ENCODE data around the gene FXYD3.
"Not testable (repeated sequence)": the region's sequence is repeated elsewhere in the genome, so short reads cannot be mapped to it uniquely, and the experiment has no call there.

The FXYD3 gene

DNA sequence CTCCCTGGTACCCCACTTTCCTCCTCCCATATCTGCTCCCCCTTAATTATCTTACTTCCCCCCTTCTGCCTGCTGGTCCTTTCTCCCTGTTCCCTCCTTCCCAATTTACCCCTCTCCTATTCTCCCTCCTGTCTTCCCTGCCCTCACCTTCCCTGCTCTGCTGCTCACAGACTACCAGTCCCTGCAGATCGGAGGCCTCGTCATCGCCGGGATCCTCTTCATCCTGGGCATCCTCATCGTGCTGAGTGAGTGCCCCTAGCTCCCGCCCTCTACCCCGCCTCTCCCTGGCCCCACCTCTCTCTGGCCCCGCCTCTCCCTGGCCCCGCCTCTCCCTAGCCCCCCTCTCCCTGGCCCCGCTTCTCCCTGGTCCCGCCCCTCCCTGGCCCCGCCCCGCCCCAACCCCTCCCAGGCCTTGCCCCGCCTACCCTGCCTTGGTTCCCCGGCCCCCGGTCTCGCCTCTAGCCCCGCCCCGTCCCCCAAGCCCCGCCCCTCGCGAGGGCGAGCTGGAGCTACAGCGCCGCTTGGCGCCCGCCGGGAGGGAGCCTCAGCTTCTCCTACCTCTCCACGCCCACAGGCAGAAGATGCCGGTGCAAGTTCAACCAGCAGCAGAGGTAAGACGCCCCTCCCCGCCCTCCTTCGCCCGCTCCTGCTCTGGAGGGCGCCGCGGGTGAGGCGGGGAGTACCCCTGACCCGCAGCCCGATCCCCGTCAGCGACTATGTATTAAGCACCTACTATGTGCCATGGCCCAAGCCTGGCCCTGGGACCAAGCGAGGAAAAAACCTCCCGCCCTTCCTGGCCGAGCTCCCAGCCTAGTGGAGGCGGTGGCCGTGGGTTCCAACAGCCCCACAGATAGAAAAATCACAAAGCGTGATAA lies 25.6 kb downstream of the FXYD3 start:
- no peak for DNase-seq (ENCODE audit: low read depth, low spot score)

DNA sequence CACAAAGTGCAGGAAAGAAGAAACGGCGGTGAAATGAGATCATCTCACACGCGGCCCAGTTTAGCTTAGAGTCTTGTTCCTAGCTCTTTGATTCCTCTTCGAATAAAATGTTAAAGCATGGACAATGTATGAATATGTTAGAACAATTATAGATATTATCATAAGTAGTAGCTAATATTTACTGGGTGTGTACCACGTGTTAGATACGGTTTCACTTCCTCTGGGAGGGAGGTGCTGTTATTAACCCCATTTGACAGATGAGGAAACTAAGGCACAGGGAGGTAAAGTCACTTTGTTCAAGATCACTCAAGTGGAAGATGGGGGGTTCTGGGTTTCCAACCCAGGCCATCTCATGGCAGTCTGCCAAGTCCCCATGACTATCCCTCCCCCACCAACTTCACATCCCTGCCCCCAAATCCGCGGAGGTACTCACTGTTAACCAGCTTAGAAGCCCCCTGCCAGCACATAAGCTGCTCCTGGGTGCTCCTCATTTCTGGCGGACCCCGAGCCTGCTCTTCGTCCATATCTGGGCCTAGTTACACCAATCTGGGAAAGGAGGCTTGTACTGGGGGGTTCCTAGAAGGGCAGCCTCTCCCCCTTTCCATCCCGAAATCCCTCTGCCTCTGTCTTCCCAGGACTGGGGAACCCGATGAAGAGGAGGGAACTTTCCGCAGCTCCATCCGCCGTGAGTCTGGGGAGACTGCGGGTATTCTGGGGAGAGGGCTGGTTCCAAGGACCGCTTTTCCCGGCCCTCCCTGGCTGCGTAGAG lies 26.4 kb downstream of the FXYD3 start:
- no peak for DNase-seq (ENCODE audit: low read depth, low spot score)

- no peak for DNase-seq (ENCODE audit: low read depth, low spot score)
Observed at GRCh38 chr19:35142606-35143230, 27.1 kb downstream of the FXYD3 start.

- DNase-seq (ENCODE audit: low read depth, low spot score): no peak
Observed at GRCh38 chr19:35143231-35143715, 27.6 kb downstream of the FXYD3 start, which contains the start of gene FXYD7. Gene FXYD7 (plus strand): TSS chr19:35143255. CDS start chr19:35143334, 79 bp downstream.

- DNase-seq (ENCODE audit: low read depth, low spot score): no peak
Observed at GRCh38 chr19:35143818-35144217, 28.2 kb downstream of the FXYD3 start.

GRCh38 chr19:35144259-35144599 lies 28.6 kb downstream of the FXYD3 start:
- no peak for DNase-seq (ENCODE audit: low read depth, low spot score)

DNA sequence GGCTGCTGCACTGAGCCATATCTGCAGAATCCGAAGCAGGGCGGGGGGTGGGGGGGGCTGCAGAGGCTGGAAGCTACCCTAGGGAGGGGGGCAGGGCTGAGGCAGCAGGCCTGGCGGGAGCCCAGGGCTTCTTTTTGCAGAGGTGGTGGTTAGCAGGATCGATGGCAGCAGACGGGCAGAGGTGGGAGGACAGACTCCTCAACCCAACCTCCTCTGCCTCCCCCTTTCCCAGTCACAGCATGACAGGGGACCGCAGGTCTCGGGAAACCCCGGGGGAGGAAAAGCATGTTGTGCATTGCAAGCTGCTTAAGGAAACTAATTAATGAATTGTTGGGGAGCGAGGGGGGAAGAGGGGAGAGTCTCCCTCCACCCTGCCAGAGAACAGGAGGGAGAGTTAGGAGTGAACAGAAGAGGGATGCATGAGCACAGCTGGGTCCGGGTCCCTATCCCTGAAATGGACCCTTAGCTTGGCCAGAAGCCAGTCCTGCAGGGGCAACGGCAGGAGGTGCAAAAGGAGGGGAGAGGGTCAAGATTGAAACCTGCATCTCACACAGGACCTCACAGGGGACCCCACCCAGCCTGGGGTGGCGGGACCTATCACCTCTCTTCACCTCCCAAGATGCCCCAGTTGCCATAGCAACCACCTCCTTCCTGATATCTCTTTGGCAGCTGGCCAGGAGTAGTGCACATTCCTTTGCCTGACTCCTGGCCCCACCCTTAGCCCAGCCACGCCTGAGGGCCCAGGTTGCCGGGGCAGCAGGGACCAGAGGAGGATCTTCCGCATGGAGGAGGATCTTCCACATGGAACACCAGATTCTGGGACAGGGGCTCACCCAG lies 29.2 kb downstream of the FXYD3 start:
- DNase-seq (ENCODE audit: low read depth, low spot score): no peak

DNA sequence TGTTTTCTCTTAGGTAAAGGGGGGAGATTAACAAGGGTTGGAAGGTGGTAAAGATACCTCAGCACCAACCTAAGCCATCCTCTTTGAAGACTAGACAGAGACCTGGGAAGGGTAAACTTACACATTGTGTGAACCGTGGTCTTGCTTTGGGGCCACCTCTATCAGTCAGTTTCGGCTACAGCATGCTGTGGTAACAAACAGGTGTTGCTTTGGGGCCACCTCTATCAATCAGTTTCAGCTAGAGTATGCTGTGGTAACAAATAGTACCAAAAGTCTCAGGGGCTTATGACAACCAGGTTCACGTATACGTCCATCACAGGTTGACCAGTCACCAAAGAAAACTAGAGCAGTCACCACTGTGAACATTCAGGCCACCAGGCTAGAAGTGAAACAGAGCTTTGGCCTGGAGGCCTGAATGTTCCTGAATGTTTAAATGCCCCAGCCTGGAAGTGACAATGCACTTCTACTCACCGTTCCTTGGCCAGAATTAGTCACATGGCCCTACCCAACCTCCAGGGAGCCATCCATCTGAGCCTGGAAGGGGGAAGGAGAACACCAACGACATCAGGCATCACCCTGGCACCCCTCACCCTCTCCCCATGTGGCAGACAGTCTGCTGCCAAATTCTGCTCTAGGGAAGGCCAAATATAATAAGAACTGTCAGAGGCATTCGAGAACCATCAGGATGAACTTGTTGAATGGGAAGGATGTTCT lies 31.3 kb downstream of the FXYD3 start:
- no peak for DNase-seq (ENCODE audit: low read depth, low spot score)

GRCh38 chr19:35149463-35149862 lies 33.8 kb downstream of the FXYD3 start:
- DNase-seq (ENCODE audit: low read depth, low spot score): no peak

DNA sequence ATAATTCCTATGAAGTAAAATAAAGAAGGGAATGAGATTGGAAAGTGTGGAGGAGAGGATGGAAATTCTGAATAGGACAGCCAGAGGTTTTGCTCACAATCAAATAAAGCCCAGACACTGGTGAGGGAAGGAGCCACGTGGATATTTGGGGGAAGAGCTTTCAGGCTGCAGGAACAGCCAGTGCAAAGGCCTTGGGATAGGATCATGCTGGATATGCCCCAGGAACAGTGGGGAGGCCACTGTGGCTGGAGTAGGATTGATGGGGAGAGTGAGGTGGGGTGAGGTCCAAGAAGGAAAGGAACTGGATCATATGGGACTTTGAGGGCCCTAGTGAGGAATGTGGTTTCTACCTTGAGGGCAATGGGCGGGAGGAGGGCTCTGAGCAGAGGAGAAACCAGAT lies 34.8 kb downstream of the FXYD3 start:
- no peak for DNase-seq (ENCODE audit: low read depth, low spot score)

DNA sequence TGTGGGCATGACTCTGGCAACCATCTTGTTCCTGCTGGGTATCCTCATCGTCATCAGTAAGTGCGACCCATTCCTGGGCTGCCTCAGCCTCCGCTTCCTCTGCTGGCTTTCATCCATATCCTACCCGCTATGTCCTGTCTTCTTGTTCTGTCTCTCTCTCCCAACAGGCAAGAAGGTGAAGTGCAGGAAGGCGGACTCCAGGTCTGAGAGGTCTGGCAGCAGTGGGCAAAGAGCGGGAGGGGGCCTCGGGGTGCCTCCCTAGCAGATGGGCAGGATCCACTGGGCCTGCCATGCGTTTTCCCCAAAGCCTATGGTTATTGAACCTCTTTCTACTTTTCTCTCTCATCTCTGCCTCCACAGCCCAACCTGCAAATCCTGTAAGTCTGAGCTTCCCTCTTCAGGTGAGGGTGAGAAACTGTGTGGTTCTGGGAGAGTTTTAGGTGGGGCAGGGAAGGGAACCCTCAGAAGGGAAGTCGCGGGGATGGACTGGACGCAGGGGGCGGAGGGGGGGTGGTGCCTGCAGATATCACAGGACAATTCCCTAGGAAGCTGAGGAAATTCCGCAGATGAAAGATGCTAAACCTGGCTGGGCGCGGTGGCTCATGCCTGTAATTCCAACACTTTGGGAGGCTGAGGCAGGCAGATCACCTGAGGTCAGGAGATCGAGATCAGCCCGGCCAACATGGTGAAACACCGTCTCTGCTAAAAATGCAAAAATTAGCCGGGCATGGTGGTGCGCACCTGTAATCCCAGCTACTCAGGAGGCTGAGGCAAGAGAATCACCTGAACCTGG lies 35.8 kb downstream of the FXYD3 start:
- DNase-seq (ENCODE audit: low read depth, low spot score): no peak

- DNase-seq (ENCODE audit: low read depth, low spot score): not testable (repeated sequence)
Observed at GRCh38 chr19:35153129-35153522, 37.5 kb downstream of the FXYD3 start.

DNA sequence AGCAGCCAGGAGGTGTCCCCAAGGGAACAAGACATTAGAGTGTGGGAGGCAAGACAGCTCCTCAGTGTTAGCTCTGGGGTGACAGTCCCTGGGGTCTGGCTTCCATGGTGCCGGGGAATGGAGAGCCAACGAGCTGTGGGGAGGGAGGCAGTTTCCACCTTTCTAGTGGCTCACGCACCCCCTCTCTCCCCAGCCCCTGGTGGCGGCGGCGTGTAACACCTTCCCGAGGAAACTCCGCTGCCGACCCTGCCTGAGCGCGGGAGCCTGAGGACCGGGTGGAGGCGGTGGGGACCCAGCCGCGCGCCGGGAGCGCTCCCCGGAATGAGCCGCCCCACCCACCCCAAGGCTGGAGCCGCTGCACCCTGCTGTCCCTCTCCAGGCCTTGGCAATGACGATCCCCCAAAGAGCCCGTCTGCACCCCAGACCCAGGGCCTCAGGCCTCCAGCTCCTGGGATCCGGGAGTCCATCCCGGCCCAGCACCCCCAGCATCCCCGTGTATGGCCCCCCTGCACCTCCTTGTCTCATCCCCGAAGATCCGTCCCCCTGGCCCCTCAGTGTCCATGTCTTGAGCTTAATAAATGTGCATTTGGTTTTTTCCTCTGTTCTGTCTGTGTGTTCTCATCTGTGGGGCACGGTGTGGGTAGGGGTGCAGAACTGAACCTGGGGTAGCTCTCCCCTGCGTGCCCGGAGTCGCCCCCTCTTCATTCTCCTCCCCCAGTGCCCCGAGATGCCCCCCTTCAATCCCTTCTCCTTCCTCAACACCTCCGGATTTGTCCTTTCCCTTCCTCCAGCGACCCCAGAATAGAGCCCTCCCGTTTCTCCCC lies 38.3 kb downstream of the FXYD3 start:
- DNase-seq (ENCODE audit: low read depth, low spot score): no peak

GRCh38 chr19:35154525-35155406 lies 39.1 kb downstream of the FXYD3 start, which contains the start of gene FXYD5:
Gene FXYD5 (plus strand): TSS chr19:35154735. CDS start chr19:35155551, 816 bp downstream.
- DNase-seq (ENCODE audit: low read depth, low spot score): no peak

- DNase-seq (ENCODE audit: low read depth, low spot score): no peak
Observed at GRCh38 chr19:35155441-35155840, 39.8 kb downstream of the FXYD3 start.

- DNase-seq (ENCODE audit: low read depth, low spot score): no peak
Observed at GRCh38 chr19:35155981-35156672, 40.5 kb downstream of the FXYD3 start.

DNA sequence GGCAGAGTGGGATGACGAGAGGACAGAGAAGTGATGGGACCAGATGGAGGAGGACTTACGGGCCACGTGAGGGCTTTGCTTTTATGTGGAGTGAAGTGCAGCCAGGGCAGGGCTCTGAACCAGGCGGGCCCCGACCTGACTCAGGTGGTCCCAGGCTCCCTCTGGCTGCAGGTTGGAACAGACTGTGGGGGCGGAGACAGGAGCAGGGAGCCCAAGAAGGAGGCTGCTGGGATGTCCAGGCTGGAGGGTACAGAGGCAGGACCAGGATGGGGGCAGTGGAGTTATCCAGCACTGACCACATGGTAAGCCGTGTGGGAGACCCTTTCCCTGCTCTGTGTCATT lies 41.0 kb downstream of the FXYD3 start:
- no peak for DNase-seq (ENCODE audit: low read depth, low spot score)
